ENCODE results near the gene USP34. TPM values are rescaled to one million over a fixed set of nuclear protein-coding genes. Genes with fewer than 3 reads are reported as not detected.

USP34 gene
- total RNA-seq, 1 donor from 2014 or later: 157 TPM

DNA sequence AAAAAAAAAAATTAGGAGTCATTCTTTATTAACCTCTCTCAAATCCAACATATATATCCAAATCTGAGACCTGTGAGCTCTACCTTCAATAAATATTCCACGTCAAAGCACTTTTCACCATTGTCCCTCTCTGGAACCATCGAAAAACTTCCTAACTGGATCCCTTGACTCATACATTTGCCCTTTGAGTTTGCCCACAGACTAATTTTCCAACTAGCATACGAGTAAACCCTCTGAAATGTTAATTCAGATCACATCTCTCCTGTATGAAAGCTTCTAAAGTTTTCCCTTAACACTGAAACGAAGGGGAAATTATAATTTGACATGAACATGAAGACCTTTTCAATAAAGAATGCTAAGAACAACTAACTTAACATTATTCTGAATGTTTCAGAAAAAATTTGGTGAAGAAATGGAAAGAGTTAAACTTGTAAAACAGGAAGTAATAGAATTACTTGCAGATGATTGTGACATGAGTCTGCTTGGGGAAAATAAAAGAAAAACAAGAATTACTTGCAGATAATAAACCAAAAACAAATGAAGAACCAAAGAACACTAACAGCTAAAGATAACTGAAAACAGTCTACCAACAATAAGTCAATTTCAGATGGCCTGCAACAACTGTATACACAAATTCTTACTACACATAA is 198.3 kb downstream of the USP34 start:
- no peaks in the 10 kb centered on the region for H3K4me1 Mint-ChIP-seq
- H3K27ac Mint-ChIP-seq: peak overlapping the region; percentile 44
- TF ChIP-seq, protein P1, sequence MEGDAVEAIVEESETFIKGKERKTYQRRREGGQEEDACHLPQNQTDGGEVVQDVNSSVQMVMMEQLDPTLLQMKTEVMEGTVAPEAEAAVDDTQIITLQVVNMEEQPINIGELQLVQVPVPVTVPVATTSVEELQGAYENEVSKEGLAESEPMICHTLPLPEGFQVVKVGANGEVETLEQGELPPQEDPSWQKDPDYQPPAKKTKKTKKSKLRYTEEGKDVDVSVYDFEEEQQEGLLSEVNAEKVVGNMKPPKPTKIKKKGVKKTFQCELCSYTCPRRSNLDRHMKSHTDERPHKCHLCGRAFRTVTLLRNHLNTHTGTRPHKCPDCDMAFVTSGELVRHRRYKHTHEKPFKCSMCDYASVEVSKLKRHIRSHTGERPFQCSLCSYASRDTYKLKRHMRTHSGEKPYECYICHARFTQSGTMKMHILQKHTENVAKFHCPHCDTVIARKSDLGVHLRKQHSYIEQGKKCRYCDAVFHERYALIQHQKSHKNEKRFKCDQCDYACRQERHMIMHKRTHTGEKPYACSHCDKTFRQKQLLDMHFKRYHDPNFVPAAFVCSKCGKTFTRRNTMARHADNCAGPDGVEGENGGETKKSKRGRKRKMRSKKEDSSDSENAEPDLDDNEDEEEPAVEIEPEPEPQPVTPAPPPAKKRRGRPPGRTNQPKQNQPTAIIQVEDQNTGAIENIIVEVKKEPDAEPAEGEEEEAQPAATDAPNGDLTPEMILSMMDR (IDR thresholded peaks at IDR 0.05; ENCODE audit: unreplicated experiment): no peak
- DNase-seq (ENCODE audit: low spot score in 2 of 2, unreplicated experiment in 2 of 2): no peak
- no peak overlapping the region for H3K4me3 Mint-ChIP-seq
- H3K27me3 Mint-ChIP-seq (ENCODE audit: low read depth): no peaks in the 10 kb centered on the region
- H3K9me3 Mint-ChIP-seq: no peaks in the 10 kb centered on the region
- H3K36me3 Mint-ChIP-seq: peaks cover 37% of the 10 kb centered on the region

- no peaks in the 10 kb centered on the region for H3K9me3 Mint-ChIP-seq
These were observed 202.6 kb downstream of the USP34 start for GRCh38 chr2:61268249-61268648.

GRCh38 chr2:61266632-61267505 is 204.0 kb downstream of the USP34 start:
- no peaks in the 10 kb centered on the region for H3K27me3 Mint-ChIP-seq (ENCODE audit: low read depth)
- no peak for DNase-seq (ENCODE audit: low spot score in 2 of 2, unreplicated experiment in 2 of 2)
- TF ChIP-seq, protein P1 (IDR thresholded peaks at IDR 0.05; ENCODE audit: unreplicated experiment): no peak
- no peak overlapping the region for H3K4me3 Mint-ChIP-seq
- H3K27ac Mint-ChIP-seq: peak overlapping the region; percentile 35
- no peaks in the 10 kb centered on the region for H3K9me3 Mint-ChIP-seq
- peaks cover 42% of the 10 kb centered on the region for H3K36me3 Mint-ChIP-seq
- peaks cover 6% of the 10 kb centered on the region for H3K4me1 Mint-ChIP-seq

More at GRCh38 chr2:61268249-61268648, 202.6 kb downstream of the USP34 start:
- TF ChIP-seq, protein P1 (IDR thresholded peaks at IDR 0.05; ENCODE audit: unreplicated experiment): no peak
- no peak for DNase-seq (ENCODE audit: low spot score in 2 of 2, unreplicated experiment in 2 of 2)
- Mint-ChIP-seq H3K36me3 (peaks cover 38% of the 10 kb centered on the region), H3K4me1 (peaks cover 6% of the 10 kb centered on the region), H3K27ac (no peak overlapping the region), H3K4me3 (no peak overlapping the region), H3K27me3 (ENCODE audit: low read depth) (no peaks in the 10 kb centered on the region)

GRCh38 chr2:61263830-61264229 is 207.1 kb downstream of the USP34 start:
- peaks cover 37% of the 10 kb centered on the region for H3K36me3 Mint-ChIP-seq

DNA sequence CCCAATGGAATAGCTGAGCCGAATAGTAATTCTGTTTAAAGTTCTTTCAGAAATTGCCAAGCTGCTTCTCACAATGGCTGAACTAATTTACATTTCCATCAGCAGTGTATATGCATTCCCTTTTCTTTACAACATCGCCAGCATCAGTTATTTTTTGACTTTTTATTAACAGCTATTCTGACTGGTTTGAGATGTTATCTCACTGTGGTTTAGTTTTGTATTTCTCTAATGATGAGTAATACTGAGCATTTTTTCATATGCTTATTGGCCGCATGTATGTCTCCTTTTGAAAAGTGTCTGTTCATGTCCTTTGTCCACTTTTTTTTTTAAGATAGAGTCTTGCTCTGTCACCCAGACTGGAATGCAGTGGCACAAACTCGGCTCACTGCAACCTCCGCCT is 208.2 kb downstream of the USP34 start:
- DNase-seq (ENCODE audit: low spot score in 2 of 2, unreplicated experiment in 2 of 2): no peak
- Mint-ChIP-seq H3K4me1 (peaks cover 6% of the 10 kb centered on the region), H3K4me3 (no peak overlapping the region), H3K27ac (no peak overlapping the region), H3K9me3 (no peaks in the 10 kb centered on the region), H3K27me3 (ENCODE audit: low read depth) (no peaks in the 10 kb centered on the region), H3K36me3 (peaks cover 42% of the 10 kb centered on the region)
- TF ChIP-seq, protein P1 (IDR thresholded peaks at IDR 0.05; ENCODE audit: unreplicated experiment): no peak

More at GRCh38 chr2:61263830-61264229, 207.1 kb downstream of the USP34 start:
- no peak overlapping the region for H3K4me3 Mint-ChIP-seq
- H3K27me3 Mint-ChIP-seq (ENCODE audit: low read depth): no peaks in the 10 kb centered on the region
- no peak for DNase-seq (ENCODE audit: low spot score in 2 of 2, unreplicated experiment in 2 of 2)
- H3K27ac Mint-ChIP-seq: no peak overlapping the region
- TF ChIP-seq, protein P1 (IDR thresholded peaks at IDR 0.05; ENCODE audit: unreplicated experiment): no peak
- H3K4me1 Mint-ChIP-seq: peaks cover 6% of the 10 kb centered on the region
- no peaks in the 10 kb centered on the region for H3K9me3 Mint-ChIP-seq
